ENCODE data around the gene KIR3DL2.
"Not testable (repeated sequence)": the region's sequence is repeated elsewhere in the genome, so short reads cannot be mapped to it uniquely, and the experiment has no call there.

GRCh38 chr19:54816251-54816650 is 34.0 kb upstream of the KIR3DL2 start, which contains the start of gene KIR3DL1:
- TF ChIP-seq PATZ1 (CRISPR knock-in tag; IDR thresholded peaks at IDR 0.05; ENCODE audit: borderline replicate concordance); ARNTL (CRISPR knock-in tag; IDR thresholded peaks at IDR 0.05; ENCODE audit: borderline replicate concordance, low read depth); RARB (CRISPR knock-in tag; IDR thresholded peaks at IDR 0.05); ZNF565 (CRISPR knock-in tag; conservative IDR thresholded peaks at IDR 0.05; ENCODE audit: low read depth); CSRNP3 (CRISPR knock-in tag; IDR thresholded peaks at IDR 0.05); ZNF70 (CRISPR knock-in tag; IDR thresholded peaks at IDR 0.05); POU6F1 (CRISPR knock-in tag; IDR thresholded peaks at IDR 0.05; ENCODE audit: borderline replicate concordance, low read depth); ZC3H10 (CRISPR knock-in tag; IDR thresholded peaks at IDR 0.05); ZFP30 (CRISPR knock-in tag; IDR thresholded peaks at IDR 0.05); ESRRG (CRISPR knock-in tag; IDR thresholded peaks at IDR 0.05); CREB5 (CRISPR knock-in tag; IDR thresholded peaks at IDR 0.05; ENCODE audit: low read depth); ZNF8 (CRISPR knock-in tag; IDR thresholded peaks at IDR 0.05); BACH2 (CRISPR knock-in tag; IDR thresholded peaks at IDR 0.05; ENCODE audit: borderline replicate concordance); ISL1 (CRISPR knock-in tag; IDR thresholded peaks at IDR 0.05): not testable (repeated sequence)
